Urothelium cell line (cell line): ENCODE data around the gene LHX2.
"Not testable (repeated sequence)": the region's sequence is repeated elsewhere in the genome, so short reads cannot be mapped to it uniquely, and the experiment has no call there.

ENCODE experiments used
- DNase-seq: peaks from one replicate; pipeline ENCODE4 v3.0.0; 2011; ENCODE audit warnings: low spot score, mixed read lengths
- FAIRE-seq: peaks from 2 replicates; lab custom pipeline; 2011; peaks lifted over from hg19 to GRCh38; lab: Jason Lieb, UNC

LHX2 gene, protein sequence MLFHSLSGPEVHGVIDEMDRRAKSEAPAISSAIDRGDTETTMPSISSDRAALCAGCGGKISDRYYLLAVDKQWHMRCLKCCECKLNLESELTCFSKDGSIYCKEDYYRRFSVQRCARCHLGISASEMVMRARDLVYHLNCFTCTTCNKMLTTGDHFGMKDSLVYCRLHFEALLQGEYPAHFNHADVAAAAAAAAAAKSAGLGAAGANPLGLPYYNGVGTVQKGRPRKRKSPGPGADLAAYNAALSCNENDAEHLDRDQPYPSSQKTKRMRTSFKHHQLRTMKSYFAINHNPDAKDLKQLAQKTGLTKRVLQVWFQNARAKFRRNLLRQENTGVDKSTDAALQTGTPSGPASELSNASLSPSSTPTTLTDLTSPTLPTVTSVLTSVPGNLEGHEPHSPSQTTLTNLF

DNA sequence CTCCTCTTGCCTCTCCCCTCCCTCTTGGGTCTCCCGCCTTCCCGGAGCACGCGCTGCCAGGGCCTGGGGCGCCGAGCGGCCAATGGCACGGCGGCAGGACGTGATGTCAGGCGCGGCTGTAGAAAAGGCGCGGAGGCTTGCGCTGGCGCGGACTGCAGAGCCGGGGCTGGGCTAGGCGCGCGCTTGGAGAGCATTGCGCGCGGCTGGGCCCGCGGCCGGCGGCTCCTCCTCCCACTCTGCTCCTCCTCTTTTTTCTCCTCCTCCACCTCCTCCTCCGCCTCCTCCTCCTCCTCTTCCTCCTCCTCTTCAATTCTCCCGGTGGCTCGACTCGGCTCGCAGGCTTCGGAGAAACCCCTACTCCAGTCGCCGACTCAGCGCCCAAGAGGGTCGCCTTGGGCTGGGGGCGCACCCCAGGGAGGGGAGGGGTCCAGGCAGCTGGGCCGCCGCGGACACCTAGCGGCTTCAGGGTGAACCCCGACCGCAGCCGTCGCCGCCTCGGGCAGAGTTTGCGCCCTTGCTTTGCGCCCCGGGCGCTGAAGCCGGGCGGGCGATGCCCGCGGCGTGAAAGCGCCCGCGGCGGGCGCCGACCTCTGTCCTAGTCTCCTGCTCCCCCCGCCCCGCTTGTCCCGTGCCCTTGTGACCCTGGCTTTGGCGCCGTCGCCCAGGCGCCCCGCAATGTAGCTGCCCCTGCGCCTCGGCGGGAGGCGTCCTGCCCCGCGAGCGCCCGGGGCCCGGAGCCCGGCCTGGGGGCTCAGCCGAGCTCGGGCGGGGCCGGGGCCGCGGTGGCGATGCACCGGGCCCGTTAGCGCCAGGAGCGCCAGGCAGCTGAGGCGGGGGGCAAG, at the start of gene LHX2:
Gene LHX2, plus strand, starts transcription at position 309 of the 842 bp plus-strand sequence. CDS start 581 bp downstream, outside the sequence.
- FAIRE-seq (no peak), DNase-seq (no peak)

DNA sequence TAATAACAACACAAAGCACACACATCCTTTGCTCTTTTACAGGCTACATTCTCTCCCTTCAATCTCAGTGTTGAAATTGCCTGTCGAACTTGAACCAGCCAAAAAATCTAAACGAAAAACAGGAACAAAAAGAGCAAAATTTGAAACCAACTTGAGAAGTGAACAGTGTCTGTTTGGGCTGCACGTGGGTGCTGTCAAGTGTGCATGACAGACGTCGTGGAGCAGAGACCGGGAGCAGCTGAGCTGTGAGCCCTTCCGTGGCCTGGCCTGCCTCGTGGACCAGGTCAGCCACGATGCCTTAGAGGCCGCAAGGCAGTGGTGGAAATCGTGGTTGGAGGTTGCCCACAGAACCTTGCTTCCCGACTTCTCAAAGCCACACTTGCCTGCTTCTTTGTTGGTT, 46.8 kb upstream of the LHX2 start:
- DNase-seq: no peak
- no peak for FAIRE-seq

DNA sequence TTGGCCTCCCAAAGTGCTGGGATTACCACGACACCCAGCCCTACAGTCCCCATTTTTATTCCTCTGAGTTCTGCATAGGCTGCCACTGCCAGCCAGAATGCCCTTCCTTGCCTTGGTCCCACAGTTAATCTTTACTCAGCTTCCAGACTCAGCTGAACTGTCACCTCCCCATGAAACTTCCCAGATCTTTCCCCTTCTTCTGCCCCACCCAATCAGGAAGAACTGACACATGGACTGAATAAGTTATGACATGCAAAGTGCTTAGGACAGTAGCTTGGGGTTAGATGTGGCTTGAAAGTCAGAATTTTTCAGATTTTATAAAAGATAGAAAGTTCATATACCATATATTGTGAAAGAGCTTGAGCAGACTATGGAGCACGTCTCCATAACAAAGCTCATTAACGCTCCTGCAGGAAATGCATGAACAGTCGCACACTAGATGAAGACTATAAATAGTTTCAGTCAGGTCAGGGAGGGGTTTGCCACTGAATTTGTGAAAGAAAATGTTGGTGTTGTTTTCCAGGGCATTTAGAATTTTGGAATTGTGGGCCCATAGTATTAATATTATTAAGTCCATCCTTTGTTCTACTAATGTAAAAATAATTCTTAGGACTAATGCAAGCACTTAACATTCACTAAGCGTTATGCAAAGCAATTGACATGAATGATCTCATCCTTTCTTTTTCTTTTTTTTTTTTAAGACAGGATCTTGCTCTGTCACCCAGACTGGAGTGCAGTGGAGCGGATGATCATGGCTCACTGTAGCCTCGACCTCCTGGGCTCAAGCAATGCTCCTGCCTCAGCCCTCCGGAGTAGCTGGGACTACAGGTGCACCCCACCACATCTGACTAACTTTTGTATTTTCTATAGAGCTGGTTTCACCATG, 45.5 kb upstream of the LHX2 start:
- DNase-seq: no peak
- FAIRE-seq: no peak

DNA sequence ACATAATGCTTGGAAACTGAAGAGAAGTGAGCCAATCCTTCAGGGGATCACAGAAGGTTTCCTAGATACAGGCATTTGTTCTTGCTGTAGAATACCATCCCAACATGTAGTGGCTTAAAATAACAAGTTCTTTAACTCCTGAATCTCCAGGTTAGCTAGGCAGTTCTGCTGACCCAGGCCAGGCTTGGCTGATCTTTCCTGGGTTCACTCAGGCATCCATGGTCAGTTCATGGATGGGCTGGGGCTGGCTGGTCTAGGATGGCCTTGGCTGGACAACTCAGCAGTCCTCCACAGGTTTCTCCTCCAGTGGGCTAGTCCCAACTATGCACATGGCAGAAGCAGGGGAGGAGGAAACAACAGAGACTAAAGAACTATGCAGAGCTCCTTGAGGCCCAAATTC, 44.2 kb upstream of the LHX2 start:
- FAIRE-seq (no peak), DNase-seq (no peak)

DNA sequence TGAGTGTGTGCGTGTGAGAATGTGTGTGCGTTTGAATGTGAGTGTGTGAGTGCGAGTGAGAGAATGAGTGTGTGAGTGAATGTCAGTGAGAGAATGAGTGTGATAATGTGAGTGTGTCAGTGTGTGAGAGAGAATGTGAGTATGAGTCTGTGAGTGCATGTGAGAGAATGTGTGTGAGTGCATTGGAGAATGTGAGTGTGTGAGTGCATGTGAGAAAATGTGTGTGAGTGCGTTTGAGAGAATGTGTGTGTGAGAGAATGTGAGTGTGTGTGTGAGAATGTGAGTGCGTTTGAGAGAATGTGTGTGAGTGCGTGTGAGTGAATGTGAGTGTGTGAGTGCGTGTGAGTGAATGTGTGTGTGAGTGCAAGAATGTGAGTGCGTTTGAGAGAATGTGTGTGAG, 39.0 kb upstream of the LHX2 start:
- FAIRE-seq (no peak), DNase-seq (no peak)

DNA sequence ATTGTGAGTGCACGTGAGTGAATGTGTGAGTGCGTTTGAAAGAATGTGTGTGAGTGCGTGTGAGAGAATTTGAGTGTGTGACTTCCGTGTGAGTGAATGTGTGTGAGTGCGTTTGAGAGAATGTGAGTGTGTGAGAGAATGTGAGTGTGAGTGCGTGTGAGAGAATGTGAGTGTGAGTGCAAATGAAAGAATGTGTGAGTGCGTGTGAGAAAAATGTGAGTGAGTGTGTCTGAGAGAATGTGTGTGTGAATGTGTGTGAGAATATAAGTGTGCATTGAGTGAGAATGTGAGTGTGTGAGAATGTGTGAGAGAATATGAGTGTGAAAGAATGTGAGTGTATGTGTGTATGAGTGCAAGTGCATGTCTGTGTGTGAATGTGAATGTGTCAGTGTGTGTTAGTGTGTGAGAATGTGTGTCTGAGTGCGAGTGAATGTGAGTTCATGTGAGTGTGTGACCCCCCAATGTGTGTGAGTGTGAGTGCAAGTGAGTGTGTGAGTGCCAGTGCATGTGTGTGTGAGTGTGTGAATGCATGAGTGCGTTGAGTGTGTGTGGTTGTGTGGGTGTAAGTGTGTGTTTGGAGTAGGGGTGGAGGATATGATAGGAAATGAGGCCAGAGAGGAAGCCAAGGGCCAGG, 37.9 kb upstream of the LHX2 start:
- FAIRE-seq (no peak), DNase-seq (no peak)

DNA sequence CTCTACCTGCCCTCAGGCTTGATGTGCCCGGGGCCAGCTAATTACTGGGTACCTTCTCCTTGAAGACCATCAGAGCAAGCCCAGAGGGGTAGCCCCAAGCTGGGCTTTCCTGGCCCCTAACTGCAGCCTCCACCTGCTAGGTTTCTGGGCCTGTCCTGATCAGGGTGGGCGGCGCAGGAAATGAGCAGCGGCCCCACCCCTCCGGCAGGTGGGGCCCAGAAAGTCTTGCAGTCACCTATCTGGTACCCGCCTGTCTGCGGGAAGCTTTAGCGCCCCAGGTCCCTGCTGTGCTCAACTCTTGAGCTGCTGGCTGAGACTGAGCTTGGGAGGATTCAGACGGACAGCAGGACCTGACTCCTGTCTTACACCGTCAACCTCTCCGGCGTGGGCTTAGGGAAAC, 37.1 kb upstream of the LHX2 start:
- FAIRE-seq: no peak
- no peak for DNase-seq

DNA sequence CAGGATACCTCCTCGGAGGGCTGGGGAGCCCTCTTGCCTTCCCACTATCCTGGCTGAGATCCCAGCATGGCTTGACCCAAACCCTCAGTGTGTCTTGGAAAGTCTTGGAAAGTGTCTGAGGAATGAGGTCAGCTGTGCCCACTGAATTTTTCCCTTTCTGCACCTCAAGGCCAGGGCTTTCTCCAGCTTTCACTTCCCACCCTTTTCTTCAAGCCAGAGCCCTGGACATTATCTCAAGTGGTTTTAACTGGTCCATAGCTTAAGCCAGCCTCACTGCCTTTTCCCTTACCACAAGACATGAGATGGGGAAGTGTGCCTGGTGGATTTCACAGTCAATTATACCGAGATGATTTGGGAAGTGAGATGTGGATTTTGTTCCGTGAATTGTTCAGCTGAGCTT, 35.7 kb upstream of the LHX2 start:
- DNase-seq: no peak

DNA sequence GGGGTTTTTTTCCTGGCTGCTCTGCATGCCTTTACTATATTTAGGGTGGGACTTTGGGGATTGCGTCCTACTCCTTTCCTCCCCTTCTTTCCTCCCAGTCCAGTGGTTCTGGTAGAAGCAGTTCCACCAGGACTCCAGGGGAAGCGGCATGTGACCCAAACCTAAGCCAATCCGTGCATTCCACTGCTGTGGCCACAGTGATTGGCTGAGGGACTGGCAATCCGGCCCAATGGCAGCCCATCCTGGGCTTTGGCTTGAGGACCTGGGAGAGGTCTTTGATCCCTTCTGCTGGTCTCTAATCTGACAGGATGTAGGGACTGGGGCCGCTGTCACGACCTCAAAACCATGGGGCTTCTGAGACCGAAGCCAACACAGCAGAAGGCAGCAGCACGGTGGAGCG, 35.0 kb upstream of the LHX2 start:
- not testable (repeated sequence) for FAIRE-seq, DNase-seq

More for the DNA sequence above, 35.7 kb upstream of the LHX2 start:
- FAIRE-seq: no peak

DNA sequence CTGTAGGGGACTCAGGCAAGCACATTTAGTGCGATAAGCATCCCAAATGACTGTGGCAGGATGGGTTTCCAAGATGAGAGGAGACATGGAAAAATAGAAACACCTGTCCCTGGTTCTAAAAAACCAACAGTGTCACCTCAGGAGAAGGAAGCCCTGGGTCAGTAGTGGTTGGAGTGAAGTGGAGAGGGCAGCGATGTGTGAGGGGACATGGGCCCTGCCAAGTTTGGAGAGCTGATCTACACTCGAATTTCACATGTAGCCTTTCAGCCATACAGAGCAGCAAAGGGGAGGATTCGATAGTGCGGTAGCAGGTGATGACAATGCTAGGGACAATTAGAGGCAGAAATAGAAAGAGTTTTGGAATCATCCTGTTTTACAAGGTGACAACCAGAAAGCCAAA, 32.6 kb upstream of the LHX2 start:
- no peak for DNase-seq
- FAIRE-seq: no peak

DNA sequence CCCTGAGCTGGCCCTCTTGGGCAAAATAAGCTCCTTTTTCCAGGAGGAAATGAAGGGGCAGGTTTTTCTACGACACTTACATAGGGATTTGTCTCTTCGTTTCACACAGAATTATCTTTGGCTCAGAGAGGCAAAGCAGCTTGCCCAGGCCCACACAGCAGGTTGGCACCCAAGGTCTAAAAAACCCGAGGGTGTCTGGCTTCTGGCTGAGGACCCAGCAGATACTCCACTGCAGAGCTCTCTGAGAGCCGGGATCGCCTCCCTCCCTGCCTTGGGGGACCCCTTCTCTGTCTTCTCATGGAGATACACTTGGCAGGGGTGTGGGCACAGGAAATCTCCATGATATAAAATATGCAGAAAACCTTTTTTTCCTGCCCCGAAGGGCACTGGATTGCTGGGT, 29.0 kb upstream of the LHX2 start:
- DNase-seq (no peak), FAIRE-seq (no peak)

DNA sequence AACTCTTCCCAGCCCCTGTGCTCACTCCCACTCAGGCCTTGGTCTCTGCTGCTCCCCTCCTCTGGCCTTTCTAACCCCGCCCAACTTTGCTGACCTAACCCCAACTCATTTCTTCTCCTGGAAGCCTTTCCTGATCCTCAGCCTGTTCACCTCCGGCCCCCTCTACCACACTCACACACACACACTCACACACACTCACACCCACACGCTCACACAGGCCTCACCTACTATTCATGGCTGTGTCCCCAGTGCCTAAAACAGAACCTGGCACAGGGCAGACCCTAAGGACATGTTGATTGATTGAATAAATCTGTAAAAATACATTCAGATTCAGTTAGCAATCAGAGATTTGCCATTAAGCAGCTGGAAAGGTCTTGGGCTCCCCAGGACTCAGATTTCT, 28.5 kb upstream of the LHX2 start:
- FAIRE-seq (no peak), DNase-seq (no peak)

DNA sequence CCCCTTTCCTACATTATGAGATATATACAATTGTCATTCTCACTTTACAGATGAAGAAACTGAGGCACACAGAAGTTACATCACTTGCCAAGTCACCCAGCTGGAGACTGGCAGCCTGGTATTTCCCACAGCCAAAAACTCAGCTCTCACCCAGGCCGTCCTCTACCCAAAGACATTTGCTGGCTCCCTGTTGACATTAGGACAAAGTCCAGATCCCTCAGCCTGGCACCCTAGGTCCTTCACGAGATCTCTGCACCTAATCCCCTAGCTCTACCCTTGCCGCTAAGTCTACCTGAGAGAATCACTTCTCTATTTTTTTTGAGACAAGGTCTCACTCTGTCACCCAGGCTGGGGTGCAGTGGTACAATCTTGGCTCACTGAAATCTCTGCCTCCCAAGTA, 26.8 kb upstream of the LHX2 start:
- FAIRE-seq (no peak), DNase-seq (no peak)

DNA sequence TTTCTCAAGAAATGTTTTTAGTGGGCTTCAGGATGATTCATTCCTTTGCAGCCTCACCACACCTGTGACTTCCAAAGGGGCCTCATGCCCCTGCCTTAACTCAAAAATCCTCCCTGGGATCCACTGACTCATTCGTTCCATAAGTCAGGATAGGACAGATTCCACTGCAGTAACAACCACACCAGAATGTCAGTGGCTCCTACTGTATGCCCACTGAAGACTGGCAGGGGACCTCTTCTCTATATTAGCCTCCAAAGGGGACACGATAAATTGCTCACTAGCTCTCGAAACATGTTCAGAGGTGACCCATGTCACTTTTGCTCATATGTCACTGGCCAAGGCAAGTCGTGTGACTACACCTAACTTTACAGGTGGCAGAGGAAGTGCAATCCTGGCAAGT, 25.7 kb upstream of the LHX2 start:
- DNase-seq (no peak), FAIRE-seq (no peak)

DNA sequence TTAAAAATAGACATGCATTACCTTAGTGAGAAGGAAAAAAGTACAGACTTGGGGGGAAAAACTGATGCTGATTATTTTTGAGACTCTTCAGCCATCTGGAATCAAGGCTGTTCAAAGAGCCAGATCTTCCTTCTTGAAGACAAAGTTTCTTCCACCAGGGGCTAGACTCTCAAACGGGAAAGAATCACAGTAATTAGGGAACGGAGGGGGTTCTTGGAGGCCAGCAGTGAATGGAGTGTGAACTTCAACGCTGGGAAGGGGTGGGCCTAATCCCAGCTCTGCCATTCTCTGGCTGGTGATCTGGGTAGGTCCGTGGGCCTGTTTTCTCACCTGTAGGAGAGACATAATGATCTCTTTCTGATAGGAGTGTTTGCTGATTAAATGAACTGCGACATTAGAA, 21.1 kb upstream of the LHX2 start:
- FAIRE-seq (no peak), DNase-seq (no peak)

DNA sequence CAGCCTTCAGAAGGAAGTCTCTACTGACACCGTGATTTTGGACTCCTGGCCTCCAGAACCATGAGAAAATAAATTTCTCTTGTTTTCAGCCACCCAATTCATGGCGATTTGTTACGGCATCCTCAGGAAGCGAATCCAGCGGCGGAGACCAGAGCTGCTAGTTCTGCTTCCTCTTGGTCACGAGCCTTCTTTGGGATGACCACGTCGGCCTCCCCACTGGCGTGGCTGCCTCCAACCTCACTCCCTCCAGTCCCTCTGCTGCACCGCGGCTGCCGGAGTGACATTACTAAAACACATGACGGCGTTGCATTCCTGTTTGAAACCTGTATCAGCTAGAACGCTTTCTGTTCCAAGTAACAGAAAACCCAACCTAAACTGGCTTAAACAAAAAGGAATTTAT, 18.9 kb upstream of the LHX2 start:
- DNase-seq, FAIRE-seq: not testable (repeated sequence)

DNA sequence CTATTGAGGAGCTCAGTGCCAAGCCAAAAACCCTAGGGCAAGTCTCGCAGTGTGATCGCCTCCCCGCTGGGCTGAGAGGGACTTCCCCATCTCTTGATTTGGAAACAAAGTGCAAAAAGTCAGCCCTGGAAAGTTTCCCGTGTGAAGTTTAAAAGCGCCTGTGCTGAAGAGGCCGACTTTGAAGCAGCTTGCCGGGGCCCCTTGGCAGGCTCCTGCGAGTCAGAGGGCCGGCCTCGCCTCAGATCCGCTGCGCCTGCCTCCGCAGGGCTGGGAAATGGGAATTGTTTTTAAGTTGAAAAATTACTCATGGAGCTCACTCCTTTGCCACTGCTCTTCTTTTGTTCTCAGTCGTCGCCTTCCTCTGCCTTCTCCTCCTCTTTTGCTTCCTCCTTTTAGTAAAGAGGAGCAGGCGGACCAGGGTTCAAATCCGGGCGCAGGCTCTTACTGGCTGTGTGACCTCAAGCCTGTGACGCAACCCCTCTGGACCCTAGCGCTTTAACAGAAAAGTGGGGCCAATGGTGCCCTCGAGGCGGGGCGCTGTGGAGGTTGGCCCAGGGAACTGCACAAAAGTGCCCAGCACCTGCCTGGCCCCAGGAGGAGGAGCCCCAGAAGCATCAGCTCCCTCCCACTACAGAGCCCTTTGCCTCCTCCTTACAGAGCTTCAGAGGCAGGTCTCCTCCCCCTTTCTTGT, 14.7 kb upstream of the LHX2 start:
- DNase-seq: no peak

DNA sequence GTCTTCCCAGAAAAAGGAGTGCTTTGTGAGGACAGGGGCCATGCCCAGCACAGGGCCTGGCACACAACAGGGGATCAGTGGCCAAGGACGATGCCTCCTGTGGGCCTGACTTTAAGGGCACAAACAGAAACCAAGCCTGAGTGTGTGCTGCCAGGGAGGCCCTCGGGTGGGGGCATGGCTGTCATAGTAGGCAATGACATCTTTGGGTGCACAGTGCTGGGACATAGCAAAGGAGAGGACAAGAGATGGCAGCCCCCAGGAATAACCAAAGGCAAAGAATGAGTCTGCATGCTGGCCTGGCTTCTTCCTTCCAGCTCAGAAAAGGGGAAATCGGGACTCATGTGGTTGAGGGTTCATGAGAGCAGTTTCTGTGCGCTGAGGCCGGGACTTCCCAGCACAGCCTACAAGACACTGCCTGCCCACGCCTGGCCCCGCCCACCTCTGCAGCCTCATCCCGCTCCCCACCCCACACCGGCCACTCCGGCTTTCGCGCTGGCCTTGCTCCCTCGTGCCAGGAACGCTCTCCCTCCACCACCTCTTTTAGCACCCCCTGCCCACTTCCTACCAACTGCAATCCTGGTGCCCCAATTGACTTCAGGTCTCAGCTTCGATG, 13.8 kb upstream of the LHX2 start:
- DNase-seq: no peak

More for the DNA sequence above, 14.7 kb upstream of the LHX2 start:
- FAIRE-seq: no peak

DNA sequence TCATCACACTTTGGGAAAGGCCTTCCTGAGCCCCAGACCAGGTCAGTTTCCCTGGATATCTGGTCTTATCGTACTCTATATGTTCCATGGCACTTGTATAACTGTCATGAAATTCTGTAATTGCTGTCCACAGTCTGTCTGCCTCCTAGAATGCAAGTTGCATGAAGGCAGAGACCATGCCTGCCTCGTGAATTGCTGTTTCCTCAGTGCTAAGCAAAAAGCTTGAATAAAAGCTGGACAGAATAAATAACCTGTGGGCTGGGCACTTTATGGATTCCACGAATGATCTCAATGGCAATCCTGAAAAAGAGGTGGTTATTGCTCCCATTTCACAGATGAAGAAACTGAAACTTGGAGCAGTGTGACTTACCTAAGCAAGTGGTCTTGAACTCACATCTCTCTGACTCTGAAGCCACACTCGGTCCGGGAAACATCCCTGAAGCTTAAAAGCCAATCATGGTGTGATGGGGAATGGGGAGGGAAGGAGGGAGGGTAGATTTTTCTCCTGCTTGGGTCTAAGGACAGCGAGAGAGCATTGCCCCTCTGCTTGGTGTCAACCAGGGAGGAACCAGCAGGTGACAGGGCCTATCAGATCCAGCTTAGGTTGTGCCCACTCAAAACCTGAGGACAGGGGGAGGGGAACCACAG, 13.2 kb upstream of the LHX2 start:
- no peak for FAIRE-seq
- no peak for DNase-seq

More for the DNA sequence above, 13.8 kb upstream of the LHX2 start:
- no peak for FAIRE-seq
